GM12873 (cell line): ENCODE data around the gene CXCL10.

Experiments used
- CTCF ChIP-seq: IDR thresholded peaks from 2 replicates; pipeline ENCODE4 v1.5.1; 2012; ENCODE audit warnings: low read depth, mild to moderate bottlenecking, moderate library complexity, low read length, control low read depth; ENCODE audit not compliant: insufficient read depth; ENCODE audit errors: missing control alignments

CXCL10 gene

GRCh38 chr4:76017056-76017686 lies 6.1 kb downstream of the CXCL10 start:
- TF ChIP-seq CTCF = no peak

- no peak for TF ChIP-seq CTCF
Observed at GRCh38 chr4:76016393-76016792, 6.9 kb downstream of the CXCL10 start.

- TF ChIP-seq CTCF = no peak
Observed at GRCh38 chr4:76013540-76013939, 9.8 kb downstream of the CXCL10 start.

- no peak for TF ChIP-seq CTCF
Observed at GRCh38 chr4:76012388-76012801, 10.9 kb downstream of the CXCL10 start.

- TF ChIP-seq CTCF = no peak
Observed at GRCh38 chr4:76011700-76012387, 11.5 kb downstream of the CXCL10 start.

GRCh38 chr4:76011018-76011670 lies 12.2 kb downstream of the CXCL10 start:
- TF ChIP-seq CTCF = no peak

- TF ChIP-seq CTCF = no peak
Observed at GRCh38 chr4:76010576-76010975, 12.7 kb downstream of the CXCL10 start.
